ENCODE data around the gene THOC2. TPM values are rescaled to one million over a fixed set of nuclear protein-coding genes. Genes with fewer than 3 reads are reported as not detected.
"Not testable (repeated sequence)": the region's sequence is repeated elsewhere in the genome, so short reads cannot be mapped to it uniquely, and the experiment has no call there.

THOC2 gene
- total and polyA plus RNA-seq, 2 of the 8 experiments (the other 6 are each of a cell fraction or from before 2014, with no cell fraction given), result 32.7 to 68.8 TPM

DNA sequence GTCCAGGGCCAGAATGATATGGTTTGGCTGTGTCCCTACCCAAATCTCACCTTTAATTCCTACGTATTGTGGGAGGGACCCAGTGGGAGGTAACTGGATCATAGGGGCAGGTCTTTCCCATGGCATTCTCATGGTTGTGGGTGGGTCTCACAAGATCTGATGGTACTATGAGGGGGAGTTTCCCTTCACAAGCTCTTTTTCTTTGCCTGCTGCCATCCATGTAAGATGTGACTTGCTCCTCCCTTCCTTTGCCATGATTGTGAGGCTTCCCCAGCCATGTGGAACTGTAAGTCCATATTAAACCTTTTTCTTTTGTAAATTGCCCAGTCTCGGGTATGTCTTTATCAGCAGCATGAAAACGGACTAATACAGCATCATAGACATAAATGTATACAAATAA, 27.0 kb upstream of the THOC2 start:
- POLR2A ChIA-PET (ENCODE audit: partially characterized antibody); H3K56ac ChIP-seq (replicated peaks; ENCODE audit: insufficient read length, low read depth, low read length); DNase-seq (ENCODE audit: low read depth in 1 of 2, low spot score in 2 of 2); H4K91ac ChIP-seq (replicated peaks; ENCODE audit: insufficient read length, low read length); H3K23me2 ChIP-seq (ENCODE audit: low read depth, low read length); H3K27ac ChIP-seq (ENCODE audit: low read depth, low read length); H3K4me3 ChIP-seq (ENCODE audit: extremely low read depth in 1 of 4, insufficient read depth in 2 of 4, low read depth in 3 of 4, low read length in 4 of 4); H3K18ac ChIP-seq (ENCODE audit: extremely low read depth, low read length); H2AFZ ChIP-seq (ENCODE audit: low read length); H3K23ac ChIP-seq (ENCODE audit: insufficient read length); H3K4me1 ChIP-seq (replicated peaks in 1 of 4; ENCODE audit: control insufficient read depth in 3 of 4, insufficient read depth in 4 of 4, low read length in 3 of 4); H3K79me1 ChIP-seq (ENCODE audit: low read depth, low read length); H2BK12ac ChIP-seq (ENCODE audit: low read depth, low read length); H2AK5ac ChIP-seq (ENCODE audit: low read depth, low read length); H4K5ac ChIP-seq (ENCODE audit: insufficient read length, low read depth, low read length); H3K79me2 ChIP-seq (ENCODE audit: control insufficient read depth in 1 of 2, insufficient read depth in 2 of 2, low read length in 2 of 2); H3K27me3 ChIP-seq (replicated peaks in 1 of 4; ENCODE audit: control insufficient read depth in 3 of 4, extremely low read depth in 1 of 4, insufficient read depth in 3 of 4, low read length in 3 of 4); H3K36me3 ChIP-seq (ENCODE audit: control insufficient read depth in 2 of 4, insufficient read depth in 4 of 4, low read length in 3 of 4); H3K14ac ChIP-seq (ENCODE audit: insufficient read length); H3K4me2 ChIP-seq (ENCODE audit: insufficient read depth in 1 of 2, low read depth in 2 of 2, low read length in 2 of 2); H4K20me1 ChIP-seq (replicated peaks in 1 of 2; ENCODE audit: control insufficient read depth in 1 of 2, insufficient read depth in 2 of 2, low read length in 2 of 2); H3K4ac ChIP-seq (replicated peaks; ENCODE audit: insufficient read length, low read depth, low read length); H2BK5ac ChIP-seq (ENCODE audit: low read depth, low read length); H3K9me3 ChIP-seq (ENCODE audit: insufficient read depth in 2 of 2, low read depth in 1 of 2, low read length in 1 of 2); H2BK15ac ChIP-seq (ENCODE audit: low read length); FAIRE-seq; H2BK20ac ChIP-seq (ENCODE audit: low read length); H4K8ac ChIP-seq (ENCODE audit: extremely low read depth, insufficient read depth, low read length); H3K9ac ChIP-seq (replicated peaks in 1 of 4; ENCODE audit: extremely low read depth in 1 of 4, low read depth in 3 of 4, low read length in 3 of 4); H2BK120ac ChIP-seq (replicated peaks; ENCODE audit: low read depth, low read length): not testable (repeated sequence)
- CTCF ChIA-PET (ENCODE audit: partially characterized antibody), result interaction anchor here (0.5 kb wide), 1 partner anchor 23 kb away, joined by 3 read pairs; no protein-coding TSS in a partner anchor
- WGBS, 2 experiments (ENCODE audit: extremely low coverage in 1 of 2, insufficient coverage in 1 of 2, insufficient read length in 1 of 2, insufficient replicate concordance in 2 of 2, low coverage in 1 of 2, low lambda C conversion rate in 2 of 2, missing lambda C conversion rate in 1 of 2), result 82% methylated on average over 3 of the region's 3 CpGs; no CpG with 5 or more reads in 1 of the 2 experiments

DNA sequence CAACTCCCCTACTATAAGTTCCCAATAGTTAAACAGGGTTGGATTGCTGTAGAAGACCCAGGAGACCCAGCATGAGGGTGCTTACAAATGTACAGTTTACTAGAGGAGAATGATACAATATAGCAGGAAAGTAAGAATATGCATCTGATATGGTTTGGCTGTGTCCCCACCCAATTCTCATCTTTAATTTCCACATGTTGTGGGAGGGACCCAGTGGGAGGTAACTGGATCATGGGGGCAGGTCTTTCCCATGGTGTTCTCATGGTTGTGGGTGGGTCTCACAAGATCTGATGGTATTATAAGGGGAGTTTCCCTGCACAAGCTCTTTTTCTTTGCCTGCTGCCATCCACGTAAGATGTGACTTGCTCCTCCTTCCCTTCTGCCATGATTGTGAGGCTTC, 24.9 kb upstream of the THOC2 start:
- H3K9me3 ChIP-seq (ENCODE audit: insufficient read depth in 2 of 2, low read depth in 1 of 2, low read length in 1 of 2); H3K9ac ChIP-seq (replicated peaks in 1 of 4; ENCODE audit: extremely low read depth in 1 of 4, low read depth in 3 of 4, low read length in 3 of 4); H3K23ac ChIP-seq (ENCODE audit: insufficient read length); H2AFZ ChIP-seq (ENCODE audit: low read length); H3K4me1 ChIP-seq (replicated peaks in 1 of 4; ENCODE audit: control insufficient read depth in 3 of 4, insufficient read depth in 4 of 4, low read length in 3 of 4); H4K8ac ChIP-seq (ENCODE audit: extremely low read depth, insufficient read depth, low read length); H2BK12ac ChIP-seq (ENCODE audit: low read depth, low read length); H3K4me2 ChIP-seq (ENCODE audit: insufficient read depth in 1 of 2, low read depth in 2 of 2, low read length in 2 of 2); H4K91ac ChIP-seq (replicated peaks; ENCODE audit: insufficient read length, low read length); H2BK15ac ChIP-seq (ENCODE audit: low read length); DNase-seq (ENCODE audit: low read depth in 1 of 2, low spot score in 2 of 2); FAIRE-seq; H2AK5ac ChIP-seq (ENCODE audit: low read depth, low read length); H2BK5ac ChIP-seq (ENCODE audit: low read depth, low read length); H3K4ac ChIP-seq (replicated peaks; ENCODE audit: insufficient read length, low read depth, low read length); H3K79me2 ChIP-seq (ENCODE audit: control insufficient read depth in 1 of 2, insufficient read depth in 2 of 2, low read length in 2 of 2); H3K27ac ChIP-seq (ENCODE audit: low read depth, low read length); H2BK120ac ChIP-seq (replicated peaks; ENCODE audit: low read depth, low read length); H3K79me1 ChIP-seq (ENCODE audit: low read depth, low read length); H3K36me3 ChIP-seq (ENCODE audit: control insufficient read depth in 2 of 4, insufficient read depth in 4 of 4, low read length in 3 of 4); H4K5ac ChIP-seq (ENCODE audit: insufficient read length, low read depth, low read length); CTCF ChIA-PET (ENCODE audit: partially characterized antibody); H3K23me2 ChIP-seq (ENCODE audit: low read depth, low read length); H4K20me1 ChIP-seq (replicated peaks in 1 of 2; ENCODE audit: control insufficient read depth in 1 of 2, insufficient read depth in 2 of 2, low read length in 2 of 2); H3K14ac ChIP-seq (ENCODE audit: insufficient read length); H2BK20ac ChIP-seq (ENCODE audit: low read length); H3K18ac ChIP-seq (ENCODE audit: extremely low read depth, low read length); POLR2A ChIA-PET (ENCODE audit: partially characterized antibody); H3K27me3 ChIP-seq (replicated peaks in 1 of 4; ENCODE audit: control insufficient read depth in 3 of 4, extremely low read depth in 1 of 4, insufficient read depth in 3 of 4, low read length in 3 of 4); H3K56ac ChIP-seq (replicated peaks; ENCODE audit: insufficient read length, low read depth, low read length); H3K4me3 ChIP-seq (ENCODE audit: extremely low read depth in 1 of 4, insufficient read depth in 2 of 4, low read depth in 3 of 4, low read length in 4 of 4): not testable (repeated sequence)
- WGBS, 2 experiments (ENCODE audit: extremely low coverage in 1 of 2, insufficient coverage in 1 of 2, insufficient read length in 1 of 2, insufficient replicate concordance in 2 of 2, low coverage in 1 of 2, low lambda C conversion rate in 2 of 2, missing lambda C conversion rate in 1 of 2), result 100% methylated on average over 1 of the region's 1 CpG; no CpG with 5 or more reads in 1 of the 2 experiments
